Measurements from ENCODE around the gene STK17A.

STK17A gene

GRCh38 chr7:43660141-43660540 lies 77.2 kb downstream of the STK17A start:
- DNase-seq, result no peak

- no peak for DNase-seq
Observed at GRCh38 chr7:43664681-43665080, 81.8 kb downstream of the STK17A start.

GRCh38 chr7:43666938-43667337 lies 84.0 kb downstream of the STK17A start:
- DNase-seq, result no peak

DNA sequence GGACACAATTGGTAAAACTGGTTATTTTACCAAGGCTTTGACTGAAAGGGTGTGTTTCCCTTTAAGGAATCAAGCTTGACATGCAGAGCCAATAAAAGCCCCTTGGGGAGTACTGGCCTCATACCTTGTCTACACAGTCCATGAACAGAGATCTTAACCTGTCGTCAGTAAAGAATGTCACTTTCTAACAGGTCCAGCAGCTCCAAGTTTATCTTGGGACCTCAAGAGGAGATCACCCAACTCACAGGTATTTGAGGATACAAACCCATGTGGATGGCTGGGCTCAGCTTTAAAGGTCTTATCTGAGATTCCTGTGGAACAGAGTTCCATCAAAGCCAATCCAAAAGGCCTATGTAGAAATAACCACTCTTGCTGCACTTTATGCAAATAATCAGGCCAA lies 85.1 kb downstream of the STK17A start:
- DNase-seq, result peak; percentile 32

GRCh38 chr7:43669286-43670081 lies 86.6 kb downstream of the STK17A start:
- no peak for DNase-seq

GRCh38 chr7:43671521-43671920 lies 88.6 kb downstream of the STK17A start:
- no peak for DNase-seq

DNA sequence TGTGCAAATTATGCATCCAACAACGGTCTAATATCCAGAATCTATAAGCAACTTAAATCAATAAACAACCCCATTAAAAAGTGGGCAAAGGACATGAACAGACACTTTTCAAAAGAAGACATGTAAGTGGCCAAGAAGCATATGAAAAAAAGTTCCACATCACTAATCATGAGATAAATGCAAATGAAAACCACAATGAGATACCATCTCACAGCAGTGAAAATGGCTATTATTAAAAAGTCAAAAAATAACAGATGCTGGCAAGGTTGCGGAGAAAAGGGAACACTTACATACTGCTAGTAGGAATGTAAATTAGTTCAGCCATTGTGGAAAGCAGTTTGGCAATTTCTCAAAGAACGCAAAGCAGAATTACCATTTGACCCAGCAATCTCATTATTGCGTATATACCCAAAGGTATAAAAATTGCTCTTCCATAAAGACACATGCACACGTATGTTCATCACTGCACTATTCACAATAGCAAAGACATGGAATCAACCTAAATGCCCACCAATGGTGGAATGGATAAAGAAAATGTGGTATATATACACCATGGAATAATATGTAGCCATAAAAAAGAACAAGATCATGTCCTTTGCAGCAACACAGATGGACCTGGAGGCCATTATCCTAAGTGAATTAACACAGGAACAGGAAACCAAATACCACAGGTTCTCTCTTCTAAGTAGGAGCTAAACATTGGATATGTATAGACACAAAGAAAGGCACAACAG lies 90.5 kb downstream of the STK17A start:
- peak; percentile 19 for DNase-seq

DNA sequence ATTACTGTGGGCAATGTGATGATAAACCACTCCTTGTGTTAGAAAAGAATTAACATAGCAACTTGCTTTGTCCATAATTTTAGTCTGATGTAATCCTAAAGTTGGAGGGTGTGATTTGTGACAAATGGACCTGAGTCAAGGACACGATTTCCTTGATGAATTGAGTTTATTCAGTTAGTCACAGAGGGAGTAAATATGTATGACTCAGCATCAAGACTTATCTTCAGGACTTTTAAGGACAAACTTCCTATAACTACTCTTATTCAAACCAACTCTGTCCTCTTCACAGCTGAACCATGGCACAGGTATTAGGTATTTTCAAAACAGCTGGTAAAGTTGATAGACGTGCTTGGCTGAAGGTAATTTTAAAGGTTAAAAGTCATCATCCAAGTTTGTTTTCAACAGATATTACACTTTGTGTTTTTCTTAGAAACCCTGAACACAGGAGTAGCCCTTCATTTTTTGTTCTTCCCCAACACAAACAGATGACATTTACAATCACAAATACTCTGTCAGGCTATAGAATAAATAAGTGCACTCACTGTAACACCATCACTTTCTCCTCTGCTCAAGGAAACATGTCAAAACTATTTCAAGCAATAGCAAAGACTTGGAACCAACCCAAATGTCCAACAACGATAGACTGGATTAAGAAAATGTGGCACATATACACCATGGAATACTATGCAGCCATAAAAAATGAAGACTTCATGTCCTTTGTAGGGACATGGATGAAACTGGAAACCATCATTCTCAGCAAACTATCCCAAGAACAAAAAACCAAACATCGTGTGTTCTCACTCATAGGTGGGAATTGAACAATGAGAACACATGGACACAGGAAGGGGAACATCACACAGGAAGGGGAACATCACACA lies 91.9 kb downstream of the STK17A start:
- DNase-seq, result peak; percentile 75
